ENCODE data around the gene VPREB1.
"Not testable (repeated sequence)": the region's sequence is repeated elsewhere in the genome, so short reads cannot be mapped to it uniquely, and the experiment has no call there.

The VPREB1 gene

GRCh38 chr22:22214819-22215329 is 29.7 kb upstream of the VPREB1 start:
- DNase-seq, result no peak

GRCh38 chr22:22215659-22216449 is 28.7 kb upstream of the VPREB1 start:
- DNase-seq, result no peak

- DNase-seq, result no peak
Observed at GRCh38 chr22:22216450-22216959, 28.1 kb upstream of the VPREB1 start.

- no peak for DNase-seq
Observed at GRCh38 chr22:22218302-22218701, 26.3 kb upstream of the VPREB1 start.

- DNase-seq, result no peak
Observed at GRCh38 chr22:22219140-22219996, 25.2 kb upstream of the VPREB1 start.

GRCh38 chr22:22221043-22221442 is 23.5 kb upstream of the VPREB1 start:
- DNase-seq, result not testable (repeated sequence)

GRCh38 chr22:22226448-22227187 is 18.0 kb upstream of the VPREB1 start:
- DNase-seq, result no peak

GRCh38 chr22:22228421-22228820 is 16.2 kb upstream of the VPREB1 start:
- DNase-seq, result no peak

GRCh38 chr22:22228921-22229320 is 15.7 kb upstream of the VPREB1 start:
- no peak for DNase-seq

GRCh38 chr22:22229683-22230420 is 14.7 kb upstream of the VPREB1 start:
- DNase-seq, result no peak

- DNase-seq, result no peak
Observed at GRCh38 chr22:22230438-22230837, 14.1 kb upstream of the VPREB1 start.

GRCh38 chr22:22233081-22233480 is 11.5 kb upstream of the VPREB1 start:
- DNase-seq, result no peak

GRCh38 chr22:22235558-22235957 is 9.0 kb upstream of the VPREB1 start:
- peak; percentile 48 for DNase-seq

GRCh38 chr22:22237521-22237920 is 7.1 kb upstream of the VPREB1 start:
- DNase-seq, result no peak

- no peak for DNase-seq
Observed at GRCh38 chr22:22239311-22239939, 5.2 kb upstream of the VPREB1 start.

- DNase-seq, result no peak
Observed at GRCh38 chr22:22241554-22241898, 3.1 kb upstream of the VPREB1 start.

- no peak for DNase-seq
Observed at GRCh38 chr22:22242488-22242887, 2.1 kb upstream of the VPREB1 start.

GRCh38 chr22:22243033-22243680 is 1.4 kb upstream of the VPREB1 start:
- DNase-seq, result no peak

- DNase-seq, result no peak
Observed at GRCh38 chr22:22245256-22245909, 797 bp downstream of the VPREB1 start.

- no peak for DNase-seq
Observed at GRCh38 chr22:22245935-22246525, 1.4 kb downstream of the VPREB1 start.
